ENCODE measurements around the gene USP35.

USP35 gene

GRCh38 chr11:78161962-78162371, 26.8 kb upstream of the USP35 start:
- no peak overlapping the region for H2AFZ ChIP-seq (ENCODE audit: low read length)
- H3K36me3 ChIP-seq (ENCODE audit: insufficient read depth, low read length), result no peaks in the 10 kb centered on the region
- no peak overlapping the region for H3K4me2 ChIP-seq (ENCODE audit: low read length)
- H3K4me1 ChIP-seq (ENCODE audit: insufficient read depth, low read length, severe bottlenecking), result no peaks in the 10 kb centered on the region
- no peaks in the 10 kb centered on the region for H3K79me2 ChIP-seq (ENCODE audit: insufficient read depth, low read length)
- no peaks in the 10 kb centered on the region for H4K20me1 ChIP-seq (ENCODE audit: insufficient read depth, low read length)
- no peaks in the 10 kb centered on the region for H3F3A ChIP-seq (ENCODE audit: insufficient read depth, low read length)
- H3K9me2 ChIP-seq (ENCODE audit: low read depth, low read length), result no peaks in the 10 kb centered on the region
- H3K9me3 ChIP-seq (ENCODE audit: low read length), result no peaks in the 10 kb centered on the region
- H3K27ac ChIP-seq (ENCODE audit: low read depth, low read length, poor library complexity, severe bottlenecking), result no peak overlapping the region
- no peak overlapping the region for H3K4me3 ChIP-seq (ENCODE audit: low read depth, low read length, poor library complexity, severe bottlenecking)
- H3K9ac ChIP-seq (ENCODE audit: low read length), result no peak overlapping the region
- H3K27me3 ChIP-seq (ENCODE audit: insufficient read depth, low read length), result no peaks in the 10 kb centered on the region
- TF ChIP-seq CTCF (IDR thresholded peaks at IDR 0.05; ENCODE audit: low read length) (no peak), EZH2 (IDR thresholded peaks at IDR 0.05; ENCODE audit: borderline replicate concordance, low read length) (no peak)

- no peaks in the 10 kb centered on the region for H3K27me3 ChIP-seq (ENCODE audit: insufficient read depth, low read length)
- no peaks in the 10 kb centered on the region for H3K4me1 ChIP-seq (ENCODE audit: insufficient read depth, low read length, severe bottlenecking)
- no peaks in the 10 kb centered on the region for H3K36me3 ChIP-seq (ENCODE audit: insufficient read depth, low read length)
- H3K9me3 ChIP-seq (ENCODE audit: low read length), result no peaks in the 10 kb centered on the region
- H2AFZ ChIP-seq (ENCODE audit: low read length), result no peak overlapping the region
- H3K9ac ChIP-seq (ENCODE audit: low read length), result no peak overlapping the region
- no peaks in the 10 kb centered on the region for H3K9me2 ChIP-seq (ENCODE audit: low read depth, low read length)
- H3K4me3 ChIP-seq (ENCODE audit: low read depth, low read length, poor library complexity, severe bottlenecking), result no peak overlapping the region
- TF ChIP-seq CTCF (IDR thresholded peaks at IDR 0.05; ENCODE audit: low read length) (no peak), EZH2 (IDR thresholded peaks at IDR 0.05; ENCODE audit: borderline replicate concordance, low read length) (no peak)
- H4K20me1 ChIP-seq (ENCODE audit: insufficient read depth, low read length), result no peaks in the 10 kb centered on the region
- no peak overlapping the region for H3K27ac ChIP-seq (ENCODE audit: low read depth, low read length, poor library complexity, severe bottlenecking)
- H3F3A ChIP-seq (ENCODE audit: insufficient read depth, low read length), result no peaks in the 10 kb centered on the region
- no peak overlapping the region for H3K4me2 ChIP-seq (ENCODE audit: low read length)
- no peaks in the 10 kb centered on the region for H3K79me2 ChIP-seq (ENCODE audit: insufficient read depth, low read length)
Observed at GRCh38 chr11:78163828-78164227, 24.9 kb upstream of the USP35 start.

- H3K27ac ChIP-seq (ENCODE audit: low read depth, low read length, poor library complexity, severe bottlenecking), result no peak overlapping the region
- H3K27me3 ChIP-seq (ENCODE audit: insufficient read depth, low read length), result no peaks in the 10 kb centered on the region
- TF ChIP-seq CTCF (IDR thresholded peaks at IDR 0.05; ENCODE audit: low read length), result no peak
- no peak for TF ChIP-seq EZH2 (IDR thresholded peaks at IDR 0.05; ENCODE audit: borderline replicate concordance, low read length)
- no peak overlapping the region for H2AFZ ChIP-seq (ENCODE audit: low read length)
- no peaks in the 10 kb centered on the region for H4K20me1 ChIP-seq (ENCODE audit: insufficient read depth, low read length)
- no peak overlapping the region for H3K9ac ChIP-seq (ENCODE audit: low read length)
- H3K9me2 ChIP-seq (ENCODE audit: low read depth, low read length), result no peaks in the 10 kb centered on the region
- H3K4me3 ChIP-seq (ENCODE audit: low read depth, low read length, poor library complexity, severe bottlenecking), result no peak overlapping the region
- H3F3A ChIP-seq (ENCODE audit: insufficient read depth, low read length), result no peaks in the 10 kb centered on the region
- H3K9me3 ChIP-seq (ENCODE audit: low read length), result no peaks in the 10 kb centered on the region
- no peaks in the 10 kb centered on the region for H3K4me1 ChIP-seq (ENCODE audit: insufficient read depth, low read length, severe bottlenecking)
- H3K36me3 ChIP-seq (ENCODE audit: insufficient read depth, low read length), result no peaks in the 10 kb centered on the region
- H3K4me2 ChIP-seq (ENCODE audit: low read length), result no peak overlapping the region
- H3K79me2 ChIP-seq (ENCODE audit: insufficient read depth, low read length), result no peaks in the 10 kb centered on the region
Observed at GRCh38 chr11:78164471-78164870, 24.2 kb upstream of the USP35 start.
